Kidney tubule cell (primary cell): ENCODE measurements around the gene COASY.

ENCODE experiments used
- DNase-seq: peaks from one replicate; pipeline ENCODE4 v3.0.0-alpha.2; 2018; ENCODE audit warnings: low spot score

Gene COASY

DNA sequence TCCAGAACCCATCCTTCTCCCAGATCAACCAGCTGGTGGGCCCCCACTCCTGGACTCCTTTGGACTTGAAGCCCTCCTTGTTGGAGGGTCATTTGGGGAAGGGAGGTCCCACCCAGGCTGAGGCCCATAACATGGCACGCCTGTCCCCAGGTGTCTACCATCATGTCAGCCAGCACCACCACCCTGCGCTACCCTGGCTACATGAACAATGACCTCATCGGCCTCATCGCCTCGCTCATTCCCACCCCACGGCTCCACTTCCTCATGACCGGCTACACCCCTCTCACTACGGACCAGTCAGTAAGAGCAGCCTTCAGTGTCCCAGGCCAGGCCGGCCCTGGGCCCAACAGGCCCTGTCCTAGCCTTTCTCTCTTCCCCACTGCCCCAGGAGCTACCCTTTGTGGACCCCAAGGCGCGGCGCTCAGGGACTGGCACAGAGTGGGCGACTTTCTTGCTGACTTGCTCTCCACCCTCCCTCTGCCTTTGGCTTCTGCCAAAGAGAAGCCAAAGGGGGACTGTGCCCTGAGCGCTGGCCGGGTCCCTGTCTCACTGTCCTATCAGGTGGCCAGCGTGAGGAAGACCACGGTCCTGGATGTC, 51.8 kb downstream of the COASY start:
- no peak for DNase-seq
